Activated CD8-positive, alpha-beta memory T cell treated with anti-CD3 and anti-CD28 coated beads, Interleukin-2, amount 50 U/mL, for 1 hour (primary cell): Measurements from ENCODE around the gene ANTXRL.
"Not testable (repeated sequence)": the region's sequence is repeated elsewhere in the genome, so short reads cannot be mapped to it uniquely, and the experiment has no call there.

ENCODE experiments used
- DNase-seq: peaks from one replicate; pipeline ENCODE4 v3.0.0-alpha.2; 2020; ENCODE audit errors: extremely low read depth

The ANTXRL gene

GRCh38 chr10:46308113-46308415 lies 21.3 kb downstream of the ANTXRL start:
- DNase-seq, result no peak

- no peak for DNase-seq
Measured at GRCh38 chr10:46308666-46309450, 22.1 kb downstream of the ANTXRL start.

- no peak for DNase-seq
Measured at GRCh38 chr10:46309511-46310142, 22.8 kb downstream of the ANTXRL start.

- DNase-seq, result no peak
Measured at GRCh38 chr10:46310143-46310514, 23.3 kb downstream of the ANTXRL start.

GRCh38 chr10:46310851-46311250 lies 24.1 kb downstream of the ANTXRL start:
- no peak for DNase-seq

GRCh38 chr10:46311501-46311951 lies 24.7 kb downstream of the ANTXRL start:
- DNase-seq, result no peak

GRCh38 chr10:46311961-46312431 lies 25.2 kb downstream of the ANTXRL start:
- DNase-seq, result not testable (repeated sequence)

GRCh38 chr10:46312953-46313352 lies 26.2 kb downstream of the ANTXRL start:
- no peak for DNase-seq

GRCh38 chr10:46314071-46314470 lies 27.3 kb downstream of the ANTXRL start:
- no peak for DNase-seq

GRCh38 chr10:46315071-46315860 lies 28.5 kb downstream of the ANTXRL start:
- not testable (repeated sequence) for DNase-seq

- no peak for DNase-seq
Measured at GRCh38 chr10:46317370-46317769, 30.6 kb downstream of the ANTXRL start.

- DNase-seq, result no peak
Measured at GRCh38 chr10:46317889-46318288, 31.1 kb downstream of the ANTXRL start.

- DNase-seq, result no peak
Measured at GRCh38 chr10:46318799-46319198, 32.0 kb downstream of the ANTXRL start.

- no peak for DNase-seq
Measured at GRCh38 chr10:46319389-46319788, 32.6 kb downstream of the ANTXRL start.

- DNase-seq, result no peak
Measured at GRCh38 chr10:46321770-46322169, 35.0 kb downstream of the ANTXRL start.

- DNase-seq, result no peak
Measured at GRCh38 chr10:46323176-46323575, 36.4 kb downstream of the ANTXRL start.

GRCh38 chr10:46325021-46325420 lies 38.2 kb downstream of the ANTXRL start:
- no peak for DNase-seq

GRCh38 chr10:46326066-46326465 lies 39.3 kb downstream of the ANTXRL start:
- DNase-seq, result no peak

GRCh38 chr10:46326971-46327370 lies 40.2 kb downstream of the ANTXRL start:
- no peak for DNase-seq

- DNase-seq, result no peak
Measured at GRCh38 chr10:46327685-46328084, 40.9 kb downstream of the ANTXRL start.

- DNase-seq, result no peak
Measured at GRCh38 chr10:46328853-46329689, 42.3 kb downstream of the ANTXRL start.

- no peak for DNase-seq
Measured at GRCh38 chr10:46329690-46330016, 42.9 kb downstream of the ANTXRL start.
